ENCODE data around the gene RNF157. TPM values are rescaled to one million over a fixed set of nuclear protein-coding genes. Genes with fewer than 3 reads are reported as not detected.
A peak's percentile ranks its signal among the peaks of the same experiment; 100 is the strongest.

Gene RNF157
- total and polyA plus RNA-seq, 8 donors = 0.79 to 11.1 (median 8.2) TPM

- Histone ChIP-seq H3K27me3 (peaks cover 0 to 6% of the 10 kb centered on the region in 2 donors), H3K36me3 (no peaks in the 10 kb centered on the region), H3K4me3 (no peak overlapping the region), H3K4me1 (peaks cover 3 to 9% of the 10 kb centered on the region in 2 donors), H3K27ac (no peak overlapping the region), H3K9me3 (no peaks in the 10 kb centered on the region)
- ATAC-seq = no peak
- no peak for DNase-seq
- TF ChIP-seq, protein P1, sequence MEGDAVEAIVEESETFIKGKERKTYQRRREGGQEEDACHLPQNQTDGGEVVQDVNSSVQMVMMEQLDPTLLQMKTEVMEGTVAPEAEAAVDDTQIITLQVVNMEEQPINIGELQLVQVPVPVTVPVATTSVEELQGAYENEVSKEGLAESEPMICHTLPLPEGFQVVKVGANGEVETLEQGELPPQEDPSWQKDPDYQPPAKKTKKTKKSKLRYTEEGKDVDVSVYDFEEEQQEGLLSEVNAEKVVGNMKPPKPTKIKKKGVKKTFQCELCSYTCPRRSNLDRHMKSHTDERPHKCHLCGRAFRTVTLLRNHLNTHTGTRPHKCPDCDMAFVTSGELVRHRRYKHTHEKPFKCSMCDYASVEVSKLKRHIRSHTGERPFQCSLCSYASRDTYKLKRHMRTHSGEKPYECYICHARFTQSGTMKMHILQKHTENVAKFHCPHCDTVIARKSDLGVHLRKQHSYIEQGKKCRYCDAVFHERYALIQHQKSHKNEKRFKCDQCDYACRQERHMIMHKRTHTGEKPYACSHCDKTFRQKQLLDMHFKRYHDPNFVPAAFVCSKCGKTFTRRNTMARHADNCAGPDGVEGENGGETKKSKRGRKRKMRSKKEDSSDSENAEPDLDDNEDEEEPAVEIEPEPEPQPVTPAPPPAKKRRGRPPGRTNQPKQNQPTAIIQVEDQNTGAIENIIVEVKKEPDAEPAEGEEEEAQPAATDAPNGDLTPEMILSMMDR (IDR thresholded peaks at IDR 0.05) = no peak
- intact Hi-C loops (cut with DNase I) = loop anchor here in 1 of 2 donors (5.0 kb wide), 2 partner anchors 54 to 159 kb away; no protein-coding TSS in a partner anchor
These were observed 117.1 kb downstream of the RNF157 start for GRCh38 chr17:76123191-76123499.

- intact Hi-C loops (cut with DNase I) = loop anchor here in 1 of 2 donors (5.0 kb wide), 2 partner anchors 55 to 160 kb away; no protein-coding TSS in a partner anchor
- H3K9me3 ChIP-seq = no peaks in the 10 kb centered on the region
- no peaks in the 10 kb centered on the region for H3K36me3 ChIP-seq
- H3K27ac ChIP-seq = no peak overlapping the region
- H3K27me3 ChIP-seq = peaks cover 0 to 6% of the 10 kb centered on the region in 2 donors
- DNase-seq (no peak), ATAC-seq (no peak)
- TF ChIP-seq, protein P1 (IDR thresholded peaks at IDR 0.05) = no peak
- H3K4me3 ChIP-seq = no peak overlapping the region
- peaks cover 3 to 9% of the 10 kb centered on the region in 2 donors for H3K4me1 ChIP-seq
These were observed 117.7 kb downstream of the RNF157 start for GRCh38 chr17:76122431-76123190.

DNA sequence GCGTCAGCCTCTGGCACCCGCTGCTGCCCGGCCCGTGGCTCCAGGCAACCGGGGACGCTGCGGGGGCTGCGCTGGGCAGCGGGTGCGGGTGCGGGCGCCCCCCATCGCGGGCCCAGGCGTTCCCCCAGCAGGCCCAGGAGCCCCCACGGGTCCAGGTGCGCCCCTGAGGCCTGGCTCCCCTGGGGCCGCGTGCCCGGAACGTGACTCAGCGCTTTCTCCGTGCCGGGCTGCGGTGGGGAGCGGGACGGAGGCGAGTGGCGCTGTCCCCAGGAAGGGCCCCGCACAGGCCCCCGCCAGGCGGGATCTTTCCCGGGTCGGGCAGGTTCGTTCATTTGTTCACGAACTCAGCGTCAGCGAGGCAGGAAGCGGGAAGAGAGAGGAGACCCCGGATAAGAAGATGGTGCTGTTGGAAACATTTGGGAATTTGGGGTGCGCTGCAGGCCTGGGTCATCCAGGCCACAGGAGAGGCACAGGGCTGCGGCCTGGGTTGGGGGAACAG, 118.3 kb downstream of the RNF157 start:
- TF ChIP-seq, protein P1 (IDR thresholded peaks at IDR 0.05) = no peak
- intact Hi-C loops (cut with DNase I) = loop anchor here in 1 of 2 donors (5.0 kb wide), 2 partner anchors 55 to 160 kb away; no protein-coding TSS in a partner anchor
- ATAC-seq = peak; percentile 49
- no peaks in the 10 kb centered on the region for H3K9me3 ChIP-seq
- H3K27ac ChIP-seq = no peak overlapping the region
- peaks cover 3 to 9% of the 10 kb centered on the region in 2 donors for H3K4me1 ChIP-seq
- H3K4me3 ChIP-seq = peak overlapping the region; percentile 15 to 30
- peak in 1 of 4 donors; percentile 84 for DNase-seq
- no peaks in the 10 kb centered on the region for H3K36me3 ChIP-seq
- H3K27me3 ChIP-seq = peaks cover 0 to 6% of the 10 kb centered on the region in 2 donors

- Histone ChIP-seq H3K4me3 (no peak overlapping the region), H3K36me3 (no peaks in the 10 kb centered on the region), H3K9me3 (no peaks in the 10 kb centered on the region), H3K4me1 (peaks cover 3 to 9% of the 10 kb centered on the region in 2 donors), H3K27ac (no peak overlapping the region), H3K27me3 (peaks cover 0 to 6% of the 10 kb centered on the region in 2 donors)
- intact Hi-C loops (cut with DNase I) = loop anchor here in 1 of 2 donors (5.0 kb wide), 2 partner anchors 57 to 162 kb away; no protein-coding TSS in a partner anchor
- TF ChIP-seq, protein P1 (IDR thresholded peaks at IDR 0.05) = no peak
- no peak for ATAC-seq
- no peak for DNase-seq
These were observed 119.7 kb downstream of the RNF157 start for GRCh38 chr17:76120658-76121008.
